Measurements from ENCODE around the gene AMBN.

AMBN gene

GRCh38 chr4:70600305-70600704 is 8.2 kb downstream of the AMBN start:
- Mint-ChIP-seq H3K4me1 (peaks cover 5% of the 10 kb centered on the region), H3K9me3 (no peaks in the 10 kb centered on the region), H3K36me3 (no peaks in the 10 kb centered on the region), H3K27ac (no peak overlapping the region), H3K4me3 (no peak overlapping the region)
- no peak for ATAC-seq
- DNase-seq (ENCODE audit: low spot score in 2 of 2) = no peak

GRCh38 chr4:70600977-70601376 is 8.9 kb downstream of the AMBN start:
- Mint-ChIP-seq H3K9me3 (no peaks in the 10 kb centered on the region), H3K36me3 (no peaks in the 10 kb centered on the region), H3K27ac (no peak overlapping the region), H3K4me1 (peaks cover 5% of the 10 kb centered on the region), H3K4me3 (no peak overlapping the region)
- ATAC-seq = no peak
- no peak for DNase-seq (ENCODE audit: low spot score in 2 of 2)

GRCh38 chr4:70601422-70602039 is 9.5 kb downstream of the AMBN start:
- DNase-seq (ENCODE audit: low spot score in 2 of 2) (peak; percentile 22 to 66), ATAC-seq (peak; percentile 87)
- H3K9me3 Mint-ChIP-seq = no peaks in the 10 kb centered on the region
- no peak overlapping the region for H3K4me3 Mint-ChIP-seq
- no peaks in the 10 kb centered on the region for H3K36me3 Mint-ChIP-seq
- H3K4me1 Mint-ChIP-seq = peaks cover 5% of the 10 kb centered on the region
- no peak overlapping the region for H3K27ac Mint-ChIP-seq

GRCh38 chr4:70603856-70604255 is 11.8 kb downstream of the AMBN start:
- DNase-seq (ENCODE audit: low spot score in 2 of 2) (no peak), ATAC-seq (no peak)
- H3K4me1 Mint-ChIP-seq = peaks cover 5% of the 10 kb centered on the region
- H3K9me3 Mint-ChIP-seq = no peaks in the 10 kb centered on the region
- no peaks in the 10 kb centered on the region for H3K36me3 Mint-ChIP-seq
- no peak overlapping the region for H3K4me3 Mint-ChIP-seq
- H3K27ac Mint-ChIP-seq = no peak overlapping the region

- Mint-ChIP-seq H3K36me3 (no peaks in the 10 kb centered on the region), H3K4me3 (no peak overlapping the region), H3K27ac (no peak overlapping the region), H3K9me3 (no peaks in the 10 kb centered on the region), H3K4me1 (peaks cover 1% of the 10 kb centered on the region)
- ATAC-seq (no peak), DNase-seq (ENCODE audit: low spot score in 2 of 2) (no peak)
Measured at GRCh38 chr4:70606459-70606858, 14.4 kb downstream of the AMBN start.

- H3K27ac Mint-ChIP-seq = no peak overlapping the region
- ATAC-seq (no peak), DNase-seq (ENCODE audit: low spot score in 2 of 2) (no peak)
- H3K9me3 Mint-ChIP-seq = no peaks in the 10 kb centered on the region
- H3K4me3 Mint-ChIP-seq = no peak overlapping the region
- no peaks in the 10 kb centered on the region for H3K36me3 Mint-ChIP-seq
- no peaks in the 10 kb centered on the region for H3K4me1 Mint-ChIP-seq
Measured at GRCh38 chr4:70607334-70607853, 15.3 kb downstream of the AMBN start.

GRCh38 chr4:70608324-70608723 is 16.3 kb downstream of the AMBN start:
- H3K36me3 Mint-ChIP-seq = no peaks in the 10 kb centered on the region
- no peaks in the 10 kb centered on the region for H3K4me1 Mint-ChIP-seq
- DNase-seq (ENCODE audit: low spot score in 2 of 2) (no peak), ATAC-seq (no peak)
- H3K27ac Mint-ChIP-seq = no peak overlapping the region
- H3K9me3 Mint-ChIP-seq = no peaks in the 10 kb centered on the region
- H3K4me3 Mint-ChIP-seq = no peak overlapping the region

- DNase-seq (ENCODE audit: low spot score in 2 of 2) = no peak
- H3K9me3 Mint-ChIP-seq = no peaks in the 10 kb centered on the region
- H3K36me3 Mint-ChIP-seq = no peaks in the 10 kb centered on the region
- peaks cover 4% of the 10 kb centered on the region for H3K4me1 Mint-ChIP-seq
- no peak overlapping the region for H3K4me3 Mint-ChIP-seq
- ATAC-seq = no peak
- no peak overlapping the region for H3K27ac Mint-ChIP-seq
Measured at GRCh38 chr4:70613306-70614183, 21.5 kb downstream of the AMBN start.

GRCh38 chr4:70614184-70614555 is 22.1 kb downstream of the AMBN start:
- H3K9me3 Mint-ChIP-seq = no peaks in the 10 kb centered on the region
- no peaks in the 10 kb centered on the region for H3K36me3 Mint-ChIP-seq
- no peak for ATAC-seq
- no peak overlapping the region for H3K27ac Mint-ChIP-seq
- no peak for DNase-seq (ENCODE audit: low spot score in 2 of 2)
- H3K4me1 Mint-ChIP-seq = peaks cover 4% of the 10 kb centered on the region
- no peak overlapping the region for H3K4me3 Mint-ChIP-seq

GRCh38 chr4:70619288-70619687 is 27.2 kb downstream of the AMBN start:
- DNase-seq (ENCODE audit: low spot score in 2 of 2) (no peak), ATAC-seq (peak; percentile 74)
- H3K4me3 Mint-ChIP-seq = no peak overlapping the region
- no peaks in the 10 kb centered on the region for H3K36me3 Mint-ChIP-seq
- no peaks in the 10 kb centered on the region for H3K9me3 Mint-ChIP-seq
- H3K27ac Mint-ChIP-seq = no peak overlapping the region
- H3K4me1 Mint-ChIP-seq = no peaks in the 10 kb centered on the region

- H3K4me1 Mint-ChIP-seq = no peaks in the 10 kb centered on the region
- ATAC-seq (no peak), DNase-seq (ENCODE audit: low spot score in 2 of 2) (no peak)
- H3K27ac Mint-ChIP-seq = no peak overlapping the region
- H3K36me3 Mint-ChIP-seq = no peaks in the 10 kb centered on the region
- H3K4me3 Mint-ChIP-seq = no peak overlapping the region
- no peaks in the 10 kb centered on the region for H3K9me3 Mint-ChIP-seq
Measured at GRCh38 chr4:70619778-70620177, 27.7 kb downstream of the AMBN start.

- H3K9me3 Mint-ChIP-seq = no peaks in the 10 kb centered on the region
- ATAC-seq (peak; percentile 74), DNase-seq (ENCODE audit: low spot score in 2 of 2) (no peak)
- H3K4me1 Mint-ChIP-seq = no peaks in the 10 kb centered on the region
- no peak overlapping the region for H3K4me3 Mint-ChIP-seq
- no peaks in the 10 kb centered on the region for H3K36me3 Mint-ChIP-seq
- H3K27ac Mint-ChIP-seq = no peak overlapping the region
Measured at GRCh38 chr4:70623323-70623722, 31.3 kb downstream of the AMBN start.

GRCh38 chr4:70624226-70624793 is 32.3 kb downstream of the AMBN start:
- ATAC-seq = peak; percentile 76
- H3K36me3 Mint-ChIP-seq = no peaks in the 10 kb centered on the region
- no peaks in the 10 kb centered on the region for H3K9me3 Mint-ChIP-seq

GRCh38 chr4:70627620-70628019 is 35.6 kb downstream of the AMBN start:
- Mint-ChIP-seq H3K4me1 (no peaks in the 10 kb centered on the region), H3K4me3 (no peak overlapping the region), H3K9me3 (no peaks in the 10 kb centered on the region), H3K36me3 (no peaks in the 10 kb centered on the region), H3K27ac (no peak overlapping the region)
- ATAC-seq (no peak), DNase-seq (ENCODE audit: low spot score in 2 of 2) (no peak)

More at GRCh38 chr4:70624226-70624793, 32.3 kb downstream of the AMBN start:
- Mint-ChIP-seq H3K4me1 (no peaks in the 10 kb centered on the region), H3K4me3 (no peak overlapping the region), H3K27ac (no peak overlapping the region)
- no peak for DNase-seq (ENCODE audit: low spot score in 2 of 2)

- Mint-ChIP-seq H3K9me3 (no peaks in the 10 kb centered on the region), H3K36me3 (no peaks in the 10 kb centered on the region), H3K4me1 (no peaks in the 10 kb centered on the region), H3K4me3 (no peak within 1 kb of the TSS), H3K27ac (no peak within 1 kb of the TSS)
- no peak for DNase-seq (ENCODE audit: low spot score in 2 of 2)
- ATAC-seq = no peak
Measured at GRCh38 chr4:70628444-70628843, 36.4 kb downstream of the AMBN start, which contains the start of gene ENAM. TSS of gene ENAM (plus strand) at chr4:70628744. CDS start at chr4:70629501, 757 bp downstream.

Measured in stimulated activated effector memory CD8-positive, alpha-beta T cell treated with anti-CD3 and anti-CD28 coated beads, Interleukin-12 subunit alpha, Interleukin-12 subunit beta, amount 100 ng/mL, for 72 hours (primary cell).